GM19468 (cell line): ENCODE measurements around the gene KCND3.

Source experiments
- ATAC-seq: cut with Tn5 transposase; IDR thresholded peaks from one replicate; pipeline ENCODE4 v1.9.1; 2021; ENCODE audit warnings: mild to moderate bottlenecking, moderate library complexity, moderate number of reproducible peaks; ENCODE audit not compliant: unreplicated experiment; ENCODE audit errors: extremely low read depth

KCND3 gene

DNA sequence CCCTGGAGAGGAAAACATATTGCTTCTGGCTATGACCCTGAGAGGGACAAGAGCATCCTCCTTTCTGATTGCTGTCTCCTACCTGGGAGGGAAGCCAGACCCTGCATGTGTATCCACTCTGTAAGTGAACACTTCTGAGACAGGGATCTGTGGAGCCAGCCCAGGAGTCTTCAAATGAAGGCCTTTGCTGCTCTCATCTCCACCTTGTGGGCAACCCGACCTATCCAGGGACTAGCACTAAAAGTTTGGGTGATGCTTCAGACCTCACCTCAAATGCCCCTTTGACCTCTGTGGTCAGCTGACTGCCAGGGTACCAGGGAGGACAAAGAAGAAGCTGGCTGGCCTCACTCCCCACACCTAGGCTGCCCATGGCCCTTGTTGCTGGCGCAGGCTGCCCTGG, 64.7 kb downstream of the KCND3 start:
- no peak for ATAC-seq

- no peak for ATAC-seq
Observed at GRCh38 chr1:111923766-111924165, 65.7 kb downstream of the KCND3 start.

DNA sequence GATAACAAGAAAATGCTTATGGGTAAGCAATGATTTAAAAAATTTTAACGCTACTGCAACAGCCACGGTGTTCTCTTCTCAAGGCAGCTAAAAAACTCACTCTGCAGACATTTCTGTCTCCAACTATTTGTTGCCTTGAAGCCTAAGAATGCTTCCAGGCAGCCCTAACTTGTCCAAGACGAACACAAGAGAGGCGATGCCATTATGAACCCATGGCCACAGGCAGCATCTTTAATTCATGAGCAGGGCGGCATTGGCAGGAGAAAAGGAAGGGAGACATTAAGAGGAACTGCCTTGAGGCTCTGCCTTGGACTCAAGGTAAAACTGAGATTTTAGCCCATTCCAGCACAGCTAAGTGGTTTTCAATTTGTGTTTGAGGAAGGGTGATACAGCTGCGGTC, 67.5 kb downstream of the KCND3 start:
- no peak for ATAC-seq

- no peak for ATAC-seq
Observed at GRCh38 chr1:111920221-111921024, 69.0 kb downstream of the KCND3 start.

DNA sequence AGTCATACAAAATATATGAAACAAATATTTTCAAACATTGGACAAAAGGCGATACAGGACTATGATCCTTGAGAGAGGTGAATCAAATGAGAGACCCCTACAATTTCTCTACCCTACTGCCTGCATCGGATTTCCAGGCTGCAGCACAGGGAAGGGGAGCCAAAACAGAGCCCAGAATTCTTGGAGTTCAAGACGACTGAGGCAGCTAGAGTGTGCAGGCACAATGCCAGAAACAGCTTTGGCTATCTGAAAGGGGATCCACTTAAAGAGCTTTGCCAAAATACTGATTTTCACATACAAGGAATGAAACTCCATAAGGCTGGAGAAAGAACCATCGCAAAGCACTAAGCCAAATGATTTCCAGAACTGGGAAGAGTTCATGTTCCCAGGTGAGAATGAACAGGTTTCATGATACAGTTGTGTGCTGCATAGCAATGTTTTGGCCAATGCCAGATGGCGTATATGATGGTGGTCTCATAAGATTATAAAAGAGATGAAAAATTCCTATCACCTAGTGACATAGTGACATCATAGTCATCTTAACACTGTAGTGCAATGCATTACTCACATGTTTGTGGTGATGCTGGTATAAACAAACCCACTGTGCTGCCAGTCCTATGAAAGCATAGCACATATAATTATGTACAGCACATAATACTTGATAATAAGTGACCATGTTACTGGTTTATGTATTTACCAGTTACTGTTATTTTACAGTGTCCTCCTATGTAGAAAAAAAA, 77.5 kb downstream of the KCND3 start:
- no peak for ATAC-seq

DNA sequence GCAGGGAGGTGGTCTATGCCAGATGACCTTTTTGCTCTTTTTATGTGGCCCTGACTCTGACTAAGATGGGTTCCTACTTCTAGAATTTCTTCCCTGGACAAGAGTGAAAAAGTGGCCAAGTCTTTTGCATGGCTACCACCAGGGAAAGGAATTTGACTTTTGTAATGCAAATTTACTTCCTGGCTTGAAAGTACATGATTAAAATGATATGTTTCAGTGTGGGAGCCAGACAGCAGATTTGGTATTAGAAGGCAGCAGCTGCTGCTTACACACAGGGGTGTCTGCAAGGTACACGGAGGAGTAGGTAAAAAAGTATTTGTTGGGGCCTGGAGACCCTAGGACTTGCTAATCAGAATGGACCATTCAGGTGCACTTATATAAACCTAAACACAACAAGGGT, 78.4 kb downstream of the KCND3 start:
- no peak for ATAC-seq

DNA sequence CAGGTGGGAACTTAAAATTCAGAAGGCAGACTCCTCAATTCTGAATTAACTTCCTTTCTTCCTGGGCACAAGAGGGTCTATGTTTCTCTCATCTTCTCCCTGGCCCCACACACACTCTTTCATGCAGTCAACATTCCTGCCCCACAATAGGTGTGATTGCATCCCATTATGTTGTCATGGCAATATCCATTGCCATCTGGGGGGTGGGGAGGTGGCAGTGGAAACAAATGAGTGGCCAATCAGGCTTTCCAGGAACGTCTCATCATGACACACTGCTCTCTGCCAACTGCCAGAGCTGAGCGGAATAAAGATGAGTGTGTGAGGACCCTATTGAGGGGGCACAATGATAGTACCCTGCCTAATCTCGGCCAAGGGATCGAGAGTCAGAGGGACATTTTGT, 80.4 kb downstream of the KCND3 start:
- no peak for ATAC-seq

GRCh38 chr1:111908011-111908621, 81.4 kb downstream of the KCND3 start:
- ATAC-seq = no peak

DNA sequence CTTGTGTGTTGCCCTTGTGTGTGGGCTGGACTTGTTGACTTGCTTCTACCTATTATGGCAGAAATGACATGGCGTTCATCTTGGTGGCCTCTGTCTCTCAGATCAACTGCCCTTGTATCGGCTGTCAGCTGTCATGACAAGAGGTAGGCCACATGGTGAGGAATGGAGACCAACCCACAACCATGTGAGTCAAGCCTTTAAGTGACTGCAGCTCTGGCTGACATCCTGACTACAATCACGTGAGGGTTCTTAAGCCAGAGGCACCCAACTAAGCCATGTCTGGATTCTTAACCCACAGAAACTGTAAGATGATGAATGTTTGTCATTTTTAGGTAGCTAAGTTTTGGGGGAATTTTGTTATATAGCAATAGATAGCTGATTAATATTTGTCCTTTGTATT, 82.1 kb downstream of the KCND3 start:
- ATAC-seq = no peak

DNA sequence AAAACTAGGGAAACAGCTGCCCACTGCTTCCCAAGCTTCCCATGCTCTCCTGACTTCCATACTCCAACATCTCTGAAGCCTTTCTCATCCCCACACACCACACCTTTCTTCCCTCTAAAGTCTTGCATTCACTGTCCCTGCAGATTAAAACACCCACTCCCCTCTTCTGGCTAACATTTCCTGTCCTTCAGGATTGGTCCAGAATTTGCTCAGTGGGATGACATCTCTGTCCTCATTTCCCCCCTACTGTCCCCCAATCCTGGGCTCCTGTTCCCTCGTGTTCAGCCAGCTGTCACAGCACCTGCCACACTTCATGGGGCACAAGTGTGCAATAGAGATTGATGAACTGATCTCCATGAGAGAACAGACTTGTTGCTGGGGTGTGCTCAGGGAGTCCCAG, 82.7 kb downstream of the KCND3 start:
- no peak for ATAC-seq

DNA sequence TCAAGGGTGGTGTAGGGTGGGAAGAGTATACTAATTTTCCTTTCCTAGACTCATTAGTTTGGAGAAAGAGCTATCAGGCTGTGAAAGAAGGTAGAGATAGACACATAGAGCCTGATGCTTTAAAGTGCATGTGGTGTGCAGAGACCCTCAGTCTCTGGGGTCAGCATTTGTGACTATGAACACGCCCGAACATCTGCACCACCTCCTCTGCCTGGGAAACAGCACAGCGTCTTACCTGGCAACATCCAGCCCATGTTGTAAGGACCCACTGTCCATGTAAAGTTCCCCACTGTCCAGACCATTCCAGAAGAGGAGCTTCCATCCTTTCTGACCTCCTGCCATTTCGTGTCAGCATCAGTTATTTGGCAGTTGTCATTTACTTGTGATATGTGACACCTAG, 83.4 kb downstream of the KCND3 start:
- ATAC-seq = no peak

DNA sequence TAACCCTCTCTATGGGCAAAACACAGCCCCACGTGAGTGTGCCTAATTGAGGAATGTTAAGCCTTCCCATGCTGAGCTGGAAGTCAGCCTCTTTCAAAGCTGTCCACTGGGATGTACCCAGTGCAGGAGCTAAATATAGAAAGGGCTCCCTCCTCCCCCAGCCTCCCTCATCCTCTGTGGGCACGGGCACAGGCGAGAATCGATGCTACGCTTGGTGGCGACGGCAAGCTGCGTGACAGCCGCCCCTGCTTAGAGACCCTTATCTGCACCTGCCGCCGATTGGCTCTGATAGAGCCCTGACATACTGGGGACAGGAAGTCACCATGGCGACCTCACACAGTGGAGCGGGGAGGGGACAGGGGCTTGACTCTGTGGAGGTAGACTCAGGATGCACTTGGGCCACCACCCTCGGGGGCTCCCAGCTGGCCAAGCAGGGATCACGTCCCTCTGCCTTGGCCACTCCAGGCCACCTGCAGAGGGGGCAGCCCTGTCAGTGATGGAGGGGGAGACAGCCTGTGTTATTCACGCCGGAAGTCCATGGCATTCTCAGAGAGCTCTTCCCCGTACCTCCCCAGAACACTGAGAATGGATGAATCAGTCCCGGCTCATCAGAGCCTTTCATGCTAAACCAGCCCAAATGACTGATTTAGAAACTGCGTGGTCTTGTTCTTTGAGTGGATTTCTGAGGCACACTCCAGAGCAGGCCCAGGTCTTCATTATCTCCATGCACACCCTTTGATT, 84.8 kb downstream of the KCND3 start:
- no peak for ATAC-seq

- no peak for ATAC-seq
Observed at GRCh38 chr1:111903871-111904449, 85.5 kb downstream of the KCND3 start.

DNA sequence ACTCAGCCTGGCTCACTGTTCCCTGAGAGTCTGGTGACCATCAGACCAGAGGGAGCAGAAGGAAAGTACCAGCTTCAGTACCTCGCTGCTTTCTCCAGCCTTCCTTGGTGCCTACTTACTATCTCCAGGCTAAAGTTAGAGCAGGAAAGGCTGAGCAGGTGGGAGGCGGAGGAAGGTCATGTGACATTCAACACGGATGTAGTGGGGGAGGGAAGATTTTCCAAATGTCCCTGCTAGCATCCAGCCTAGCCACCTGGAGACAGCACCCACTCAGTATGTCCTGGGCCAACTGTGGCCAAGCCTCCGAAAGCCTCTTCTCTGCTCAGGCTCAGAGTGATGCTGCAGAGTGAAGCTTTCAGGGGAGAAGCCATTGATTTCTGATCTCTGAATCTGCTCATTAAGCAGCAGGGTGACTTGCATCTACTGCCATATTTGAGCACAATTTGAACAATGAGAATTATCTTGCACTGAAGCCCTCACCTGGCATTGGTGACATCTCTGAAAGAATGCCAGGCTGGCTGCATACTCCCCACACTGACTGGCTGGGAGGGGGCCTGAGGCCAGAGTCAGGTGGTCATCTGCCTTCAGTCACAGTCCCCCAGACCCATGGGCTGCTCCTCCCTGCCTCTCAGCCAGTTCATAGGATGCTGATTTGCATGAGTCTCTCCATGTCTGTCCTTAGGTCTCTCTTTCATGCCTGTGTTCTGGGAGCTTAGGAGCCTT, 86.2 kb downstream of the KCND3 start:
- ATAC-seq = no peak

DNA sequence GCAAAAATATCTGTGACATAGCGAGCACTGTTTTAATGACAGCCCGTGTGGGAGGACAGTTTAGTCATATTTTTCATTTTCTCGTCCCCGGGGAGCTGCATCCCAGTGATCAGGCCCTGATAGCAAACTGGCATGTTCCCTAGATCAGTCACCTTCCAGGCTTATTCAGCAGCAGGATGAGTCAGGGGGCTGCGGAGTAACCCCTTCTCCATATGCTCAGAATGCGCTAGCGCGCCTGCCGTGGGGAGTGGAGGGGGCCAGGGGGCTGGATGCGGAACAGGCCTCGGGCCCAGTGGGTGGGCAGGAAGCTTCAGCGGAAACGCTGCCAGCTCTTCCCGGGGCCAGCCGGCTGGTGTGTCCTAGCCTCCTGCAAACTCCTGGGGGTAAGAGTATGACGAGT, 94.0 kb downstream of the KCND3 start:
- ATAC-seq = no peak

DNA sequence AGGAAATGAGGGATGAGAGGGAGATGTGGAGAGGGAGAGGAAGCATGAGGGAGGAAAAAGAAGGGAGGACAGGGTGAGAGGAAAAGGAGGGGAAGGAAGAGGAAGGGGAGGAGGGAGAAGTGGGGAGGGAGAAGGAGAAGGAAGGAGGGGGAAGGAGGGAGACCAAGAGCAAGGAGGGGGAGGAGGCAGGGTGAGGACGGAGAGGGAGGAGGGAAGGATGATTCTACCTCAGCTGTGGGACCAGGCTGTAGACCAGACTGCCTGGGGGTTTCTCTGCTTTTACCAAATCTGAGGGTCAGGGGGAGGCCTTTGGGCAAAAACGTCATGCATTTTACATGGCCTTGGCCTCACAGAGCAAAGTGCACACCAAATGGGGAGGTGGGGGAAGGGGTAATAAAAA, 94.5 kb downstream of the KCND3 start:
- no peak for ATAC-seq

DNA sequence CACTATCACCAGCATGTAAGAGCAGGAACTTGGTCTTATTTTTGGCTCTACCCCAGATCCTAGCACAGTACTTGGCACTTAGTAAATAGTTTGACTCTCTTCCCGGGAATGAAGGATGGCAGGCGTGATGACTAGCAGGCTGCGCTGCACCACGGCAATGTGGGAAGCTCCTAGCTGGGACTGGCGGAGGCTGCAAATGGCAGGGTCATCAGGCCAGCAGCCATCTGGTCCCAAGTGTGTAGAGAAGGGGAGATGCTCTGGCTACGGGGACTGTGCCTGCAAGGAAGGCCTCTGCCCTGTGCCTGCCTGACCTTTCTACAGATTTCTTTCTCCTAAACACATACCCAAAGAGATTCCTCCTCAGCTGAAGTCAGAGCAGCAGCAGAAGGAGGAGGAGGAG, 95.0 kb downstream of the KCND3 start:
- no peak for ATAC-seq

- ATAC-seq = no peak
Observed at GRCh38 chr1:111891566-111891965, 97.9 kb downstream of the KCND3 start.

GRCh38 chr1:111888740-111889376, 100.6 kb downstream of the KCND3 start:
- ATAC-seq = no peak
